Measurements from ENCODE around the gene MCRIP1.
A peak's percentile ranks its signal among the peaks of the same experiment; 100 is the strongest.

MCRIP1 gene

GRCh38 chr17:81838753-81839255, 5.7 kb upstream of the MCRIP1 start:
- Histone ChIP-seq H3K4me3 (ENCODE audit: low read length) (no peak overlapping the region), H3K4me2 (ENCODE audit: low read length) (no peak overlapping the region), H3K4me1 (ENCODE audit: low read length) (peaks cover 7% of the 10 kb centered on the region), H3K9me3 (ENCODE audit: insufficient read depth, low read length) (no peaks in the 10 kb centered on the region), H3K79me2 (ENCODE audit: low read length) (peaks cover 10% of the 10 kb centered on the region), H3K9ac (ENCODE audit: low read length) (no peak overlapping the region), H4K20me1 (ENCODE audit: insufficient read depth, low read length) (0 out of 2 replicates have a peak, but pooled peaks cover 7% of the 10 kb centered on the region), H3K27me3 (ENCODE audit: low read depth, low read length) (no peaks in the 10 kb centered on the region), H3K27ac (ENCODE audit: low read length) (no peak overlapping the region), H3K36me3 (replicated peaks; ENCODE audit: low read depth, low read length) (peaks cover 13% of the 10 kb centered on the region), H2AFZ (ENCODE audit: low read depth, low read length) (no peak overlapping the region)
- no peak for TF ChIP-seq EZH2phosphoT487 (IDR thresholded peaks at IDR 0.05; ENCODE audit: low read depth)

- no peak for TF ChIP-seq CTCF (IDR thresholded peaks at IDR 0.05; ENCODE audit: low read depth, low read length)
- Histone ChIP-seq H3K4me1 (ENCODE audit: low read length) (peaks cover 7% of the 10 kb centered on the region), H2AFZ (ENCODE audit: low read depth, low read length) (no peak overlapping the region), H4K20me1 (ENCODE audit: insufficient read depth, low read length) (no peaks in the 10 kb centered on the region), H3K4me2 (ENCODE audit: low read length) (no peak overlapping the region), H3K79me2 (ENCODE audit: low read length) (peaks cover 16% of the 10 kb centered on the region), H3K27ac (ENCODE audit: low read length) (no peak overlapping the region), H3K9ac (ENCODE audit: low read length) (no peak overlapping the region), H3K9me3 (ENCODE audit: insufficient read depth, low read length) (no peaks in the 10 kb centered on the region), H3K36me3 (replicated peaks; ENCODE audit: low read depth, low read length) (peaks cover 1% of the 10 kb centered on the region), H3K27me3 (ENCODE audit: low read depth, low read length) (no peaks in the 10 kb centered on the region), H3K4me3 (ENCODE audit: low read length) (no peak overlapping the region)
Measured at GRCh38 chr17:81837641-81838040, 4.5 kb upstream of the MCRIP1 start.

GRCh38 chr17:81834831-81835267, 1.8 kb upstream of the MCRIP1 start, which contains the start of gene PPP1R27:
Gene PPP1R27, minus strand, starts transcription at chr17:81835050. Its CDS starts 97 bp downstream, at chr17:81834953.
- Histone ChIP-seq H3K79me2 (ENCODE audit: low read length) (peaks cover 30% of the 10 kb centered on the region), H3K4me1 (ENCODE audit: low read length) (peaks cover 16% of the 10 kb centered on the region), H3K27me3 (ENCODE audit: low read depth, low read length) (no peaks in the 10 kb centered on the region), H4K20me1 (ENCODE audit: insufficient read depth, low read length) (no peaks in the 10 kb centered on the region), H3K9ac (ENCODE audit: low read length) (peak within 1 kb of the TSS; percentile 89), H3K4me3 (ENCODE audit: low read length) (peak within 1 kb of the TSS; percentile 80), H2AFZ (ENCODE audit: low read depth, low read length) (no peak within 1 kb of the TSS), H3K9me3 (ENCODE audit: insufficient read depth, low read length) (no peaks in the 10 kb centered on the region), H3K36me3 (replicated peaks; ENCODE audit: low read depth, low read length) (no peaks in the 10 kb centered on the region), H3K4me2 (ENCODE audit: low read length) (peak within 1 kb of the TSS; percentile 94), H3K27ac (ENCODE audit: low read length) (peak within 1 kb of the TSS; percentile 64)
- TF ChIP-seq CTCF (IDR thresholded peaks at IDR 0.05; ENCODE audit: low read depth, low read length): no peak
- TF ChIP-seq EZH2phosphoT487 (IDR thresholded peaks at IDR 0.05; ENCODE audit: low read depth): no peak

- Histone ChIP-seq H2AFZ (ENCODE audit: low read depth, low read length) (no peak overlapping the region), H4K20me1 (ENCODE audit: insufficient read depth, low read length) (no peaks in the 10 kb centered on the region), H3K4me1 (ENCODE audit: low read length) (peaks cover 16% of the 10 kb centered on the region), H3K4me2 (ENCODE audit: low read length) (peak overlapping the region; percentile 94), H3K9me3 (ENCODE audit: insufficient read depth, low read length) (no peaks in the 10 kb centered on the region), H3K4me3 (ENCODE audit: low read length) (peak overlapping the region; percentile 80), H3K27me3 (ENCODE audit: low read depth, low read length) (no peaks in the 10 kb centered on the region), H3K36me3 (replicated peaks; ENCODE audit: low read depth, low read length) (no peaks in the 10 kb centered on the region), H3K27ac (ENCODE audit: low read length) (peak overlapping the region; percentile 64), H3K79me2 (ENCODE audit: low read length) (peaks cover 30% of the 10 kb centered on the region), H3K9ac (ENCODE audit: low read length) (peak overlapping the region; percentile 89)
- no peak for TF ChIP-seq CTCF (IDR thresholded peaks at IDR 0.05; ENCODE audit: low read depth, low read length)
- no peak for TF ChIP-seq EZH2phosphoT487 (IDR thresholded peaks at IDR 0.05; ENCODE audit: low read depth)
Measured at GRCh38 chr17:81833921-81834830, 1.1 kb upstream of the MCRIP1 start.

Data from OCI-LY3 (cell line).